GM21423 (cell line): Measurements from ENCODE around the gene PRKAG2.

ENCODE experiments used
- ATAC-seq: cut with Tn5 transposase; IDR thresholded peaks from one replicate; pipeline ENCODE4 v1.9.1; 2021; ENCODE audit warnings: mild to moderate bottlenecking, moderate library complexity; ENCODE audit not compliant: unreplicated experiment

The PRKAG2 gene

GRCh38 chr7:151776446-151776845, 100.5 kb downstream of the PRKAG2 start:
- ATAC-seq: no peak

GRCh38 chr7:151775547-151776443, 101.1 kb downstream of the PRKAG2 start:
- no peak for ATAC-seq

DNA sequence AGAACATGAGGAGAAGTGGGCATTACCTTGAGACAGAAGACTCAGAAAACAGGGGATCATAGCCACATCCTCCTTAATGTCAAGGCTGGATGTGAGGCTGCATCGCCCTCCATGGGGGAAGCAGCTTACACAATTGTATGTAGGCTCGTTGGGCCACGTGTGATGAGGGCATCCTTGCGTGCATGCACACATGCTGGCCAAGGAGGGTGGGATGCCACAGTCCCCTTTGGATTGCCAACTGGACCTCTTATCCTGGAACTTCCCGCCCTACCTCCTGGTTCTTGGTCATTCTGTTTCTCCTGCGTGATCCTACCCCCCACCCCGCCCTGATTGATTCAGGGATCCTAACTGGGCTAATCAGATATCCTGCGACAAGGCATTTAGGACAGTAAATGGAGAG, 102.0 kb downstream of the PRKAG2 start:
- no peak for ATAC-seq

DNA sequence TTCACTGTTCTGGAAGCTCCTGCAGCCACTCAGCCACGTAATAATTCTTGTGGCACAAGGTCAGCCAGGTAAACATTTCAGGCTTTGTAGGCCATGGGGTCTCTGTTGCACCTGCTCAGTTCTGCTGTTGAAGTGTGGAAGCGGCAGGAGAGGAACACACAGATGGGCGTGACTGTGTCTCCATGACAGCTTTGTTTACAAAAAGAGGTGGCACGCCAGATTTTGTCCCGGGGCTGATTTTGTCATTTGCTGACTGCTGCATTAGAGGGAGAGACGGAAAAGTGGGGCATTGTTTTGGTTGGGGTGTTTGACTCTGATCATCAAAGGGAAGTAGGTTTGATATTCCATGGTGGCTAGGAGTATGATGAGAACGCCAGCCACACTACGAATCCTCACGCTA, 103.1 kb downstream of the PRKAG2 start:
- ATAC-seq: no peak

GRCh38 chr7:151770232-151770631, 106.7 kb downstream of the PRKAG2 start:
- no peak for ATAC-seq

- peak; percentile 59 for ATAC-seq
Observed at GRCh38 chr7:151769188-151769821, 107.6 kb downstream of the PRKAG2 start.

- ATAC-seq: no peak
Observed at GRCh38 chr7:151768805-151769187, 108.1 kb downstream of the PRKAG2 start.

- ATAC-seq: no peak
Observed at GRCh38 chr7:151767557-151767956, 109.4 kb downstream of the PRKAG2 start.

DNA sequence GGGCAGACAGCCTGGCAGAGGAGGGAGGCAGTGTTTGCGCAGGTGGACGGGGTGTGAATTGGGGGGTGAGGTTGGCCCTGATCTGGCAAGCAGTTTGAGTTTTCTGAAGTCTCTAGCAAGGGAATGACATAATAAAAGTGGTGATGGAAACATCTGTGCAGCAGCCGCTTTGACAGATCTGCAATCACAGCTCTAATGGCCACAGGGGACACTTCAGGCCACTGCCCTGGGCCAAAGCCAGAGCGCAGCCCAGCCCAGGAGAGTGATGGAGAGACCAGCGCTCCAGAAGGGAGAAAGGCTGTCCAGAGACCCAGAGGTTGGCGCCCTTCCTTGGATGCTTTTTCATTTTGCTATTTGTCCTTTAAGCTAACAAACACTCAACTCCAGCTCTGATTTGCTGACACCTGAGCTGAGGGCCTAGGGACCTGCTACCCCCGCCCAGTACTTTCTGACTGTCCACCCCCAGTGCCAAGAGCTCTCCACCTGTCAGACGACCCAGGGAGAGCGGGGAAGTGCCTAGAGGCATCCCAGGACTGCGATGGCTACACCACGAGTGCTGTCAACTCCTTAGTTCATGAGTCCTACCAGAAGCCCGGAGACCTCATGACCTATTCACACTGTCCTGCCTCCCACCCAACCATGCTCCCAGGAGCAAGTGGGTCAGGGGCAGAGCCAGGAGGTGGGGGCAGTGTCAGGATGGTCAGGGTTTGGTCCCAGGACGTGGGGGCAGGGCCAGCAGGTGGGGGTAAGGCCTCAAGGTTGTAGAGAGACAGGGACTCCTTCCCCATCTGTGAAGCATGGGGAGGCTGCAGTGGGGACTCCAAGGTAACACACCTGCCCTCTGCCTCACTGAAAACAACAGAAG, 112.6 kb downstream of the PRKAG2 start:
- ATAC-seq: no peak

DNA sequence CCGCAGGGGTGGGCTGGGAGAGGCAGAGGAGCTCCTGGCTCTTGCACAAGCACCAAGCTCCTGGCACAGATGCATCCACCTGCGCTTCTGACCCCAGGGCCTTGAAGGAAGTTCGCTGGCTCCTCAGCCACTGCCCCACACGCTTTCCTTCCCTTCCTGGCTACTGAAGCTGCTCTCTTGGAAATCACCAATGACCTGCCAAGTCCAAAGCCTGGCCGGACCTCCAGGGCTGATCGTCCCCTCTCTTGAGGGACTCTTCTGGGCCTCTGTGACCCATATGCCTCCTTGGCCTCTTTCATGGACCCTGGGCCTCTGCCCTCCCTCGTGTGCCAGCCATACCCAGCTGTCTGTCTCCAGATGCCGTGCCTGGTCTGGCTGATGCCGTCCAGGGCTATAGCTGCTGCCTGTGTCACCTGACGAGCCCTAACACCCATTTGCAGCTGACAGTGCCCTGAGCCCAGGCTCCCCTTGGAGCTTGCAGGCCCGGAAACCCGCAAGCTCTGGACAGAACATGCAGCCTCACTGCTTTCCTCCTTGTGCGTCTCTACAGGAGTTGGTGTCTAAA, 113.4 kb downstream of the PRKAG2 start:
- ATAC-seq: no peak

- no peak for ATAC-seq
Observed at GRCh38 chr7:151762583-151763245, 114.2 kb downstream of the PRKAG2 start.

DNA sequence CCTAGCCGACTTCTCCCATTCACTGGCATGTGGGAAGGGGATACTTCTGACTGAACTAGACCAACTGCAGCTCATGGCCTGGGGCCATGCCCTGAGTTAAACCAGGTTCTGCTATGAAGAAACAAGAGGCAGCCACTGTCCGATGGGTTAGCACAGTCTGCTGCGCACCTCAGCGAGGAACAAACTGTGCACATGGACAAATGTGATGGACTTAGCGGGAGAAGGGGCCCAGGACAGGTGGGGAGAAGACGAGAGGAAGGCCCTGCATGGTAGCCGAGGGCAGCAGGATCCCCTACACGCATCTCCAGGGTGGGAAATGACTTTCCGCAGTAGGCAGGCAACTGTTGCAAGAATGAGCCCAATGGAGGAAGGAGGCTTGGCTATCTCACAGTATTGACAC, 115.0 kb downstream of the PRKAG2 start:
- no peak for ATAC-seq

DNA sequence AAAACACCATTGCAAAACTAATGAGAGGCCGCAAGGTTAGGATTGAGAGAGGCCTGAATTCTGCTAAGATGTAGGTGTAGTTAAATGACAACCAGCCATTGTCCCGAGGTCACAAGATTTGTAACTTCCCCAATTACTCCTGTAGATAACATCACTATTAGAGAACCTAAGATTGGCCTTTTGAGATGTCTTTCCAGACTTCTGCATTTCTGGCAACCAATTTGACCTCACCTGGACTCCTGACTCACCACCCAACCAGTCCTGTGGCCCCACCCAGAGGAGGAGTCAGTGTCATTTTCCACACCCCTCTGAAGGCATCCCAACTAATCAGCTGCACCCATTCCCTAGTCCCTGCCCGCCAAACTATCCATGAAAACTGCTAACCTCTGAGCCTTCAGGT, 115.7 kb downstream of the PRKAG2 start:
- no peak for ATAC-seq

DNA sequence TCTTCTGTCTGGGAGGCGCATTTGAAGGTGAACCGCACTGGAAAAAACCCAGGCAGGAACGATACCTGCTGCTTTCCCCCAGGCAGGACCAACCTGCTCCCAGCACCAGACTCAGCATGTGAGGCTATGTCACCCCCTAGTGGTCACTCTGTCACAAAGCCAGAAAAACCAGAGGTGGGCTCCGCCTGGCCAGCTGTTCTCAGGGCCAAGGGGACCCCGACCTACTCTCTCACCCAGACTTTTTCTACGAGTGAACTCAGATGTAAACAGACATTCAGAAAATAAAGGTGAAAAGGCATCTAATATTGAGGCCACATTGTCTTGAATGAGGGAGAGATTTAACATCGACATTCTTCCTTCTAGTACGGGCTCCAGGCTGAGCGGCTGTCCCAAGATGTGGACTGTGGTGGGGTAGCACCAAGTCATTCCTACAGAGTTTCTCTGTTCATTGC, 117.3 kb downstream of the PRKAG2 start:
- peak; percentile 62 for ATAC-seq

DNA sequence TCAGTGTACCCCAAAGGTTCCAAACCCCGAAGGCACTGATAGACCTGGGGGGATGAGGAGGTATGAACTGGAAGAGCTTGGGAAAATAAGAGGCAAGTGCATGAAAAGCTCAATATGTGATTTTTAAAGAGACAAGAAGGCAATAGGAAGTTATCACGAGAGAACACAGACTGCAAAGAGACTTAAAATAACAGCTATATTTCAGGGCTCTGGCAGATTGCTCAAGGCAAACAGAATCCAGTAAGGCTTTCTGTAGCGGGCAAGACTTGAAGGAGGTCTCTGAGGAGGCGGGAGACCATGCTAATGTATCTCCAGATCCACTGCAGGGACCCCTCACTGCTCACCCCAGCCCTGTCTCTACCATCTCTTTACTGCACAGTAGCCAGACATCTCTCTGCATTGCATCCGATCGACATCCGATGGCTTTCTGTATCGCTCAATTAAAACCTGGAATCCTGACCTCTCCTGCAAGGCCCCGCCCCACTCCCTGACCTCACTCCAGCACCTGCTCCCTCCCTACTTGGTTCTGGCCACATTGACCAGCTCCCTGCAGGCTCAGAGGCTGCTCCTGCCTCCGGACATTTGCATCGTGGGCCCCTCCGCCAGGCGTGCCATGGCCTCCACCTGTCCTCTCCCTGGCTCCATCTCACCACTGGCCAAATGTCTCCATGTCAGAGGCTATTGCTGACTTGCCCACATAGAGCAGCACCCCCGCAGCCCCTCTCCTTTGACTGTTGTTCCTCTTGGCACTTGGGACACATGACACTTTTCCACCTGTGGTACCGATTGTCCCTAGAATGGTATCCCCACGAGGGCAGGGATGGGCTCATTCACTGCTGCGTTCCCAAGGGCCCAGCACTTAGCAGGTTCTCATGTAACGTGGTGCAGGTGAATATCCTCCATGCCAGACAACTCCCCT, 118.0 kb downstream of the PRKAG2 start:
- no peak for ATAC-seq

- no peak for ATAC-seq
Observed at GRCh38 chr7:151757274-151757673, 119.6 kb downstream of the PRKAG2 start.

- ATAC-seq: no peak
Observed at GRCh38 chr7:151756866-151757265, 120.0 kb downstream of the PRKAG2 start.

DNA sequence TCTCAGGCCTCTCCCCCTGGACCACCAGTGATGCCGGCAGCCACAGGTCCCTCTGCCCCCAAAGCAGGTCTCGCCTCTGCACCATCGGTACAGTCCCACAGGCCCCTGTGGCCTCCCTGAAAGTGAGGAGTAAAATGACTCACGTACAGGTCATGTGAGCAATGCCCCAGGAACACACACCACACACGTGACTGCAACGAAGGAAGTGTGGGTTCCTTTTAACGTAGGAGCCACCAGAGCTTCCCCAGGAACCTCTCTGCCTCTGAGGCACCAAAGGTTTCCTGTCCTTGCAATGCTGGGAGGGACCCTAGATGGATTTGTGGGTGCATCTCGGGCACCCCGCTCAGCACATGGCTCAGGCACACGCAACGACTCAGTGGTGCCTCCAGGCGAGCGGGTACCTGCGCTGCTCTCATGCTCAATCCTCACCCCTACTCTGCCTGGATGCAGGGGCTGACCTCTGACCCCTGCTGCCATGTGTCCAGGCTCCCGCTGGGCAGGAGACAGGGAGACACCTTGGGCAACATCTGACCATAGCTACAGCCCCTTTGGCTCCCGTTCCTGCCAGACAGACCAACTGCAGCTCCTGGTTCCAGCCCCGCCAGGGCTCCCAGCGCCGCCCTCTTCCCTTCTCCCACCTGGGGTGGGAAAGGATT, 120.7 kb downstream of the PRKAG2 start:
- no peak for ATAC-seq
